Uterus (tissue), 2 donors: ENCODE data around the gene MED25.

ENCODE experiments used
- CTCF ChIP-seq, 4 experiments: fragments of 200-600 bp in 2 of 4; fragments of 450-650 bp in 2 of 4; sonication (generic) in 2 of 4; IDR thresholded peaks; one replicate each; pipeline ENCODE4 v1.5.1; 2016 to 2019; ENCODE audit warnings: antibody characterized with exemption in 4 of 4, mild to moderate bottlenecking in 2 of 4, moderate library complexity in 1 of 4
- POLR2A ChIP-seq, 2 donors: fragments of 450-650 bp; IDR thresholded peaks; one replicate each; pipeline ENCODE4 v1.6.1; 2016; ENCODE audit warnings: antibody characterized with exemption in 2 of 2, mild to moderate bottlenecking in 1 of 2, moderate library complexity in 1 of 2

- TF ChIP-seq CTCF (IDR thresholded peaks at IDR 0.05), result no peak
- TF ChIP-seq POLR2A (IDR thresholded peaks at IDR 0.05), result no peak
Observed at GRCh38 chr19:49800771-49801170, 17.3 kb upstream of the MED25 start.
